Right renal cortex interstitium (tissue), 3 donors: ENCODE measurements around the gene SNPH. TPM values are rescaled to one million over a fixed set of nuclear protein-coding genes. Genes with fewer than 3 reads are reported as not detected.

ENCODE experiments used
- DNase-seq, 3 donors: peaks; one replicate each; pipeline ENCODE4 v3.0.0-alpha.2; 2013; ENCODE audit warnings: low read depth in 3 of 3, low spot score in 2 of 3
- polyA plus RNA-seq, 3 donors: library from polyadenylated mRNA; unstranded; fragments of 120-200 nt; gene quantifications; one replicate each; pipeline ENCODE4 v1.2.1, GENCODE V29; 2013; ENCODE audit not compliant: insufficient read length in 3 of 3

Gene SNPH
- polyA plus RNA-seq, 3 donors = 1.8 to 3.1 (median 2.2) TPM

GRCh38 chr20:1263853-1264252, 2.2 kb upstream of the SNPH start:
- DNase-seq = no peak

DNA sequence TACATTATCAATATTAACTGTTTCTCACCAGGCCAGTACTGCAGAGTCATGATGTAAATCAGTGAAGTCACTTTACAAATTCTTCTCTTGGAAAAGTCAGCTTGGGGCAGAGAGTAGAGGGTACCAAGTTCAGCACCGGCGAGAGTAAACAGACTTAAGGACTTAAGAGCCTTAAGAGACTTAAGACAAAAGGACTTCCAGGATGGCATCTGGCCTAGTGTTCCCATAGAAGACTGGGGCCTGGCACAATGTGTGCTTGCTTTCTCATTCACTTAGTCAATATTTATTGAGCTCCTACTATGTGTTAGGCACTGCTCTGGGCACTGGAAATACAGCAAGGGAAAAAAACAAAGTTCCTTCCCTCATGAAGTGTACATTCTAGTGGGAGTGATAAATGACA, 1.4 kb upstream of the SNPH start:
- no peak for DNase-seq

- no peak for DNase-seq
Observed at GRCh38 chr20:1265226-1265915, 723 bp upstream of the SNPH start.

DNA sequence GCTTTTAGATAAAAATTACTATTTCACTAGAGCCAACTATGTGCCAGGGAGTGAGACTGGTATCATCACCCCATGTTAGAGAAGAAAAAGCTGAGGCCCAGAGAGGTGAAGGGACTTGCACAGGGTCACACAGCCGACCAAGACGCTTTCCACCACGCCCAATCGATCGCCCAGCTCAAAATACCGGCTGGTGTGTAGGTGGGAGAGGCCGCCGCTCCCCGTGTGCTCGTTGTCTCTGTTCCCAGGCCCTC, 253 bp upstream of the SNPH start:
- no peak for DNase-seq

DNA sequence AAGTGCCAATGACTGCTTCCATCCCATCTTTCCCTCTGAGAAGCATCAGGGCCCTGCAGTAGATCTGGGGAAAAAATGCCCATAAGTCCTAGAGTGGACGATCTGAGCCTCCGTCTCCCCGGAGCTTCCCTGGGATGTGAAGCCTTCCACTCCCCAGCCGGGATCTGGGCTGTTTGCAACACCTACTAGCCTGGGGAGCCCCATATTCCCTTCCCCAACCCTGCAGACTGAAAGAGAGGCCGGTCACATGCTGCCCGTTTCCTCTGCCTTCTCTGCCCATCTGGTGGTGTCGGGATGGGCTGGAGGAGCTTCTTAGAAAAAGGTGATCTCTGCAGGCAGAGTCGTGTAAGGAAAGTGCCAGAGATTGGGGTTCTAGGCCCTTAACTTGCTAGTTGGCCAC, 1.1 kb downstream of the SNPH start:
- DNase-seq = no peak

DNA sequence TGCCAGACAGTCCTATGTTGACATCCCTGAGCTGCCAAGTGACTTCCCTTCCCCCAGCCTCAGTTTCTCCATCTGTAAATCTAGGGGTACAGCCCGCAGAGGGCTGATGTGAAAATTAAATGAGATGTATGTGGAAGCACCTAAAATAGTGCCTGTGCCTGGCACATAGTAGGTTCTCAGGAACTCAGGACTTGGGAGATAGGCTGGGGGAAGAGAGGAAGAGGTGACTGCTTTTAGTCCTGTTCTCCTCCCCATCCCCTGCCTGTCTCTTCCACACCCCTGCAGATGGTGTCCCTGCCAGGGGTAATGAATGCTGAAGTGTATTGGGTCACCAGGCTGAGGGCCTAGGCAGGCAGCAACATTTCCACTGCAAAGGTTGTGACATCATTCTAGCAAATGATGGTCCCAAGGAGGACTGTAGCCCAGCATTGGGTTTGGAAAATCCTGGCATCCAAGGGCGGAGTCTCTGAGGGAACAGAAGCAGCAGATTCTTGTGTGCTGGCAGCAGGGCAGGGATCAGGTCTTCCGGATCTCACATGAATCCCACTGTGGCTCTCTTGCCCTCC, 1.8 kb downstream of the SNPH start:
- DNase-seq = no peak

DNA sequence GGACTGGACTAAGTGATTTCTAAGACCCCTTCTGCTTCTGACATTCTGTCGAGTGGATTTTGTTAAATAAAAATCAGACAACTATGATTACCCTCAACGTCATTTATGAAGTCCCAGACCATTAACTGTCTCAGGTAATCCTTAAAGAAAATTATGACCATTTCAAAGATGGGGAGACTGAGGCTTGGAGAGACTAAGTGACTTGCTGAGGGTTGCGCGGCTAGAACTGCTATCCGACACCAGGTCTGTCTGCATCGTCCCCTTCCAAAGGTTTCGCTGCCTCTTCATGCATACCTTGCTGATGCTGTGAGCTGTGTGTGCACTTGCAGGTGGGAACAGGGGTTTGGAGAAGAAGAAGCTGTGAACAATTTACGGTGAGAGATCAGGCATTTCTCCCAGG, 3.1 kb downstream of the SNPH start:
- DNase-seq = no peak

DNA sequence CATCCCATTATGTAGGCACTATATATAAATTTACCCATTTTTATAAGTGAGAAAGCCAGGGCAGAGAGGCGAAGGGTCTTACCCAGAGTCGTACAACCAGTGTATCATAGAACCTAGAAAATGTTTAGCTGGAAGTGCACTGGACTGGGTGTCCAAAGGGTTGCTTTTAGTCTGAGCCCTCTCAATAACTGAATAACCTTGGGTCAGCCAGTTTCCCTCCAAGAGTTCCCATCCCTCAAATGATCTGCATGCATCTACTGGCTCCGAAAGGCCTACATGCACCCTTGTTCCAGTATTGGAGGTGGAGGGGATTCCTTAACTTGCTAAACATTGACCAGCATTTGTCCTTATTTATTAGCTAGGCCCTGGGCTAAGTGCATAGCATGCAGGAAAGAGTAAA, 3.8 kb downstream of the SNPH start:
- no peak for DNase-seq

- DNase-seq = no peak
Observed at GRCh38 chr20:1272368-1273100, 6.4 kb downstream of the SNPH start.

- no peak for DNase-seq
Observed at GRCh38 chr20:1273366-1273765, 7.3 kb downstream of the SNPH start.

DNA sequence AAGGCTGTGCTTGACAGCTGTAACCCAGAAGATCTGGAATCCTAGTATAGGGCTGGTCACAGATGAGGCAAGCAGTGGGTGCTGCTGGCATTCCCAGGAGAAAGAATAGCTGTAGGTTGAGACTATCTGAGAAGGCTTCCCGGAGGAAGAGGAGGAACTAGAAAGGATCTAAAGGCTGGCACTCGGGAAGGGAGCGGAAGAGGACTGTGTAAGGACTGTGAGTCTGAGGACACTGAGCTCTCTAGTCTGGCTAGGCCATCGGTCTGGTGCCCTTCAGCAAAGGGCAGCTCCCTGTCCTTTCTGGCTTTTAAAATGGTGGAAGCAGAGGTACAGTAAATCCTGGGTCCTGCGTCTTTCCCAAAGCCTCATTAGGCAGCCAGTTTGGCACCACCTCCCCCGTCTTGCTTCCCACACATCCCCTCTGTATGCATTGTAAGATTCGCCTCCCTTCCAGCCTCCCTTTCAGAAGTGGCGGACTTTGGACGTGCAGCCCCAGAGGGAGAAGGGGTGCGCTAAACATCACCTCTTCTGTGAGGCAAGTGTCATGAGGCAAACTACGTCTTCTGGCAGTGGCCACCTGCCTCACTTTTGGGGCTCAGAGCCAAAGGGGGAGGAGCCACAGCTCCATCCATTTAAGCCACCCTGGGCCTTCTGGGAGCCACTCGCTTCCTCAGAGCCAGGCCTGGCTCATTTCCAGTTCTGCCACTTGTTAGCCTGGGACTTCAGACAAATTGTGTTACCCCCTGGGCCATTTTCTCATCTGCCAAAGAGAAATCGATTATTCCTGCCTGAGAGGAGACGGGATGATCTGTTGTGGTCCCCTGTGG, 8.6 kb downstream of the SNPH start:
- DNase-seq = no peak

DNA sequence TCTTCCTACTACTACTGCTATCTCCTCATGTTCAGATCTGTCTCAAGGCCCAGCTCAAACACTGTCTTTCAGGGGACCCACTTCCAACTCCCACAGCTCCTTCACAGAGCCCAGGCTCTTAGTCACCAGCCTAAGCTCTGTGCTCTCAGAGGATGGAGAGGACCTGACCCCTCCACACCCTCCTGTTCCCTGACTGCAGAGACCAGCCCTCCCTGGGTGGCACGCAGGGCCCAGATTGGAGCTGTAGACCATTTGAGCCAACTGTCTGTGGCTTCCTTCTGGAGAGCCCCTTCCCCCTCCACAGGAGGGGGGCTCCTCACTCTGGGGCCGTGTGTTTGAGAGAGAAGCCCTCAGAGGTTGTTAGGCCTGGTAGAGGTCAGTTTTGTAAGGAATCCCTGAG, 9.8 kb downstream of the SNPH start:
- no peak for DNase-seq

- DNase-seq = no peak
Observed at GRCh38 chr20:1277529-1278322, 11.6 kb downstream of the SNPH start.

DNA sequence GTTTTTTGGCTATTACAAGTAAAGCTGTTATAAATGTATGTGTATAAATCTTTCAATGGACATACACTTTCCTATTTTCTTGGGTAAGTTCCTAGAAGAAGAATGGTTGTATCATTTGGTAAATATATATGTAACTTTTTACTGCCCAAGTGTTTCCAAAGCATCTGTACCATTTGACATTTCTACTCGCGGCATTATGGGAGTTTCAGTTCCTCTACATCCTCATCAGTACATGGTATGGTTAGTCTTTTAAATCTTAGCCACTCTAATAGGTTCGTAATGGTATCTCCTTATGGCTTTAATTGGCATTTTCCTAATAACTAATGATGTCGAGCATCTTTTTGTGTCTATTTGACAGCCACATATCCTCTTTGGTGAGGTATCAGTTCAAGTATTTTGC, 12.9 kb downstream of the SNPH start:
- no peak for DNase-seq

DNA sequence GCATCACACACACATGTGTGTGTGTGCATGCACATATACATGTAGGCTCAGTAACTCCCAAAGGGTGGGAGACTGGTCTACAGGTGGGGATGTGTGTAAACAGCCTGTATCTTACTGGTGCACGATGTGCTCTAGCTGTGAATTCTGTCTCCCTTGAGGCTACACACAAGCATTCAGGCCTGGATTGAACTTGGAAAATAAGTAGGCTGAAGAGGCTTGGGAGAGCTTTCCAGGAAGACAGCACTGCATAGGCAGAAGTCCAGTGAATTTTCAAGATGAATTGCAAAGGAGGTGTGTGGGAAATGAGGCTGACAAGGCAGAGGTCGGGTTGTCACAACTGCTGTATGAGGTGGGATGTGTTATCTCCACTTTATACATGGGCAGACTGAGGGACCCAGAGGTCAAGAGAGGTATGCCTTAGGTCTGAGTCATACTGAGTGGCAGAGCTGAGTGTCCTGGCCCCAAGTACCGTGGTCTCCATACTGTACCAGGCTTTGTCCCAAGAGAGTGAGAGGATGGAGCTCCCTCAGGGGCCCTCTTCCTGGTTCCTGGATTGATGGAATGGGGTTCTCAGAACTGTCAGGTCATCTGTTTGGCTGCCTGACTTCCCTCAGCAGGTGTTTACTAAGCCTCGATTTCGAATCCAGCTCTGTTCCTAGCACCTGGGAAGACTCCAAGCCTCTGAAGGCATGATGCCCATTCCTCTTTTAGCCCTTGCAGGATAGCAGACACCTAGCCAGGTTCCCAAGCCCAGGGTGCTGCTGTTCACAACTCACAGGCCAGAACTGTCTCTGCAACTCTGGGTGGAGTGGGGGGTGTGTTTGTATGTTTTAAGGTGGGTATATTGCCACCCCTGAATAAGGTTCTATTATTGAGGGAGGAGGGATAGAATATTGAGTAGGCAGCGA, 14.4 kb downstream of the SNPH start:
- no peak for DNase-seq

DNA sequence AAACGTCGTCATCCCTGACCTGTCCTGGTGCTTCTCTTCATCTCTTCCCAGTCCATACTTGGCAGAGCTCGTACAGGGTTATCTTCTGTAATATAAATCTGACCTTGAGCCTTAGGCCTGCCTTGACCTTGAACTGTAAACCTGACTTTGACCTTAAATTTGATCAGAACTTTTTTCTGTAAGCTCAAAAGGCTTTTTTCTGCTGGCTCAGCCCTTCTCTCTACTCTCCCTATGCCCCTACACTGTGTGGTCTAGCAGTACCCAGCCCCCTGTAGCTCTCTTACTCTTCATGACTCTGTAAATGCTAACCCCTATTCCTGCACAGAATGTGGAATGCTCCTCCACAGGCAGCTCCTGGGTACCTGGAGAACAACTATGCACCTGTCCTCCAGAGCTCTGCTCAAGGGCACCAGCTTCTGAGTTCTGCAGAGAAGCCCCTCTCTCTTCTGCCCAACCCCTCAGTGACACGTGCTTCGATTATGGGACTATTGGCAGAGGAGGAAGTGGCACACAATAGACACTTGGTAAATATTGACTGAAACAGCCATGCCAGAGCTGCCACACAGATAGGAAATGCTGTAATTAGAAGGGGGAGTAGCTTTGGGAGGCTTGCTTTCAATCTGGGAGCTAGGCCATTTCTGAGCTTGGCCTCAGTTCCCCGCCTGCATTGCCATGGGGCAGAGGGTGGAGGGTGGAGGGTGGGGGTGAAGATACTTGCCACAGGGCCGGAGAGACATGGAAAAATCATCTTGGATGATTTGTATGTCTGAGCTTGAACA, 15.4 kb downstream of the SNPH start:
- no peak for DNase-seq

GRCh38 chr20:1282966-1283365, 16.9 kb downstream of the SNPH start:
- DNase-seq = no peak

DNA sequence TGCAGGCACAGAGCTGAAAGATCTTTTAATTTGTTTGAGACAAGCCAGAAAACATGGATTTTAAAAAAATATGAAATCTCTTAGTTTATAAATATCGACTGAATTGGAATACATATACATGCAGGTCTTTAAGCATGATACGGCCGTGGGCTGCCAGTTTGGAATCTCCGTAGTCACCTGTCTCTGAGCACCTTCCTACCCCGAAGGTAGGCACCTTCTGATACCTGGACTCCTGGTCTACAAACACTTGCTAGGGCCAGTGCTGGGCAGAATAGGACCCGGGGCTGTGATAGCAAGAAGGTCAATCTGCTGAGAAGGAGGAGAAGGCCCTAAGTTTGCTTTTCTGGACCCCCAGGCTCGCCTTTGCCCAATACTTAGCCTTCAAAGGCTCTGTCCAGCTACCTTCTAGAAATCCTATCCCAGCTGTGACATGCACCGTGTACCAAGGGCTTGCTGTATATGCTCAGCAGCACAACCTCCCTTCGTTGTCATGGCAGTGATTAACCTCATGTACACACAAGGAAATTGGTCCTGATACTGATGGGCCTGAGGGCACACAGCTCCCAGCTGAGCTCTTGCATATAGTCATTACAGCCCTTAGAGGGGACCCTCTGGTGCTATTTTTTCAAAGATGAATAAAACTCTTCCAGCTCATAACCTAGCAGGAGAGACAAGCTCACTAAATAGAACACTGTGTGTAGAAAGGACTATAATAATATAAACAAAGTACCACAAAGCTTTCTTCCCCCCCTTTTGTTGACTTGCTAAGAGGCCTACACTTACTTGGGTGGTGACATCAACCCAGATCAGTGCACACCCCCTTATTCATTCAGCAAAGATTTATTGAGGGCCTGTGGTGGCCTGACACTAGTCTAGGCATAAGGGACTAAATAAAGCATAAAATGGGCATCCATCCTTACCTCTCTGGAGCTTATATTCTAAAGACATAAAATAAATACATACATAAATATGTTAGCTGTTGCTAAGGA, 17.7 kb downstream of the SNPH start:
- no peak for DNase-seq
